ENCODE data around the gene CLCN2. TPM values are rescaled to one million over a fixed set of nuclear protein-coding genes. Genes with fewer than 3 reads are reported as not detected.
A peak's percentile ranks its signal among the peaks of the same experiment; 100 is the strongest.

The CLCN2 gene
- total and polyA plus RNA-seq, 2 of the 4 experiments (the other 2 are of a cell fraction): 2.9 to 5.8 TPM

DNA sequence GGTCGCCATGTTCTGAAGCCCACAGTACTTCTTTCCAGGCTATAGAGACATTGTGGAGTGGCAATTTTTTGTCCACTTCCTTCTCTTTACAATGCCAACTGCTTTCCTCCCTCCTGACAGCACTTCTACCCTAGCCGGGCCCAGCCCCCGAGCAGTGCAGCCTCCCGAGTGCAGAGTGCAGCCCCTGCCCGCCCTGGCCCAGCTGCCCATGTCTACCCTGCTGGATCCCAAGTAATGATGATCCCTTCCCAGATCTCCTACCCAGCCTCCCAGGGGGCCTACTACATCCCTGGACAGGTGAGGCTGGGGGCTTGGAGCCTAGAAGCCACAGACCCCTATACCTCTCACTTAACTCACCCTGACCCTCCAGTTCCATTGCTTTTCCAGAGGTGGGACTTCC is 44.2 kb downstream of the CLCN2 start:
- H3K4ac ChIP-seq (ENCODE audit: low read depth, low read length): no peak overlapping the region
- no peak overlapping the region for H2AFZ ChIP-seq (replicated peaks; ENCODE audit: low read length, poor library complexity)
- ChIA-PET POLR2A (ENCODE audit: unreplicated experiment) (no interaction called here), CTCF (no interaction called here)
- H3K18ac ChIP-seq (ENCODE audit: low read depth, low read length): no peak overlapping the region
- H3K23ac ChIP-seq (ENCODE audit: low read depth, low read length): peak overlapping the region; percentile 44; the same call in 1 of the 2 replicates
- DNase-seq: no peak
- 60% methylated on average over 1 of the region's 5 CpGs; no CpG with 5 or more reads in 1 of the 2 experiments for WGBS, 2 experiments (ENCODE audit: extremely low coverage in 2 of 2, insufficient read length in 1 of 2)
- H3K9me1 ChIP-seq (ENCODE audit: insufficient read depth, low read length): peaks cover 27% of the 10 kb centered on the region
- H2AK9ac ChIP-seq (replicated peaks; ENCODE audit: low read depth, low read length, poor library complexity): peak overlapping the region; percentile 23
- peak overlapping the region; percentile 95 for H3K4me2 ChIP-seq (ENCODE audit: low read depth, low read length)
- H4K8ac ChIP-seq (ENCODE audit: low read depth in 2 of 2, low read length in 2 of 2): no peak overlapping the region
- no peak overlapping the region for H2BK5ac ChIP-seq (ENCODE audit: low read depth, low read length, poor library complexity, severe bottlenecking)
- H4K5ac ChIP-seq (ENCODE audit: low read depth, low read length): no peak overlapping the region
- in situ Hi-C loops (cut with MboI; ENCODE audit: low sequenced_read_pairs) (no loop called here), intact Hi-C loops (cut with micrococcal nuclease) (no loop called here), dilution Hi-C loops (cut with HindIII; ENCODE audit: low sequenced_read_pairs, unreplicated experiment) (no loop called here)
- TF ChIP-seq NFE2L2 (IDR thresholded peaks at IDR 0.05; ENCODE audit: low read depth, low read length) (no peak), RFX5 (IDR thresholded peaks at IDR 0.05; ENCODE audit: low read depth, low read length) (no peak), RAD21 (IDR thresholded peaks at IDR 0.05; ENCODE audit: low read length) (no peak), CTCF (conservative IDR thresholded peaks at IDR 0.05; ENCODE audit: low read depth, low read length) (no peak), FOS (IDR thresholded peaks at IDR 0.05; ENCODE audit: low read depth, low read length) (no peak), RCOR1 (IDR thresholded peaks at IDR 0.05; ENCODE audit: insufficient replicate concordance, low read length) (no peak), SMC3 (IDR thresholded peaks at IDR 0.05; ENCODE audit: low read depth, low read length) (no peak), MAZ (IDR thresholded peaks at IDR 0.05; ENCODE audit: borderline replicate concordance, low read depth, low read length) (no peak), MAFK (IDR thresholded peaks at IDR 0.05; ENCODE audit: low read depth, low read length) (no peak)
- TF ChIP-seq, protein P1, sequence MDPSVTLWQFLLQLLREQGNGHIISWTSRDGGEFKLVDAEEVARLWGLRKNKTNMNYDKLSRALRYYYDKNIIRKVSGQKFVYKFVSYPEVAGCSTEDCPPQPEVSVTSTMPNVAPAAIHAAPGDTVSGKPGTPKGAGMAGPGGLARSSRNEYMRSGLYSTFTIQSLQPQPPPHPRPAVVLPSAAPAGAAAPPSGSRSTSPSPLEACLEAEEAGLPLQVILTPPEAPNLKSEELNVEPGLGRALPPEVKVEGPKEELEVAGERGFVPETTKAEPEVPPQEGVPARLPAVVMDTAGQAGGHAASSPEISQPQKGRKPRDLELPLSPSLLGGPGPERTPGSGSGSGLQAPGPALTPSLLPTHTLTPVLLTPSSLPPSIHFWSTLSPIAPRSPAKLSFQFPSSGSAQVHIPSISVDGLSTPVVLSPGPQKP (IDR thresholded peaks at IDR 0.05; ENCODE audit: borderline replicate concordance, low read depth, low read length): no peak
- TF ChIP-seq, protein P2, sequence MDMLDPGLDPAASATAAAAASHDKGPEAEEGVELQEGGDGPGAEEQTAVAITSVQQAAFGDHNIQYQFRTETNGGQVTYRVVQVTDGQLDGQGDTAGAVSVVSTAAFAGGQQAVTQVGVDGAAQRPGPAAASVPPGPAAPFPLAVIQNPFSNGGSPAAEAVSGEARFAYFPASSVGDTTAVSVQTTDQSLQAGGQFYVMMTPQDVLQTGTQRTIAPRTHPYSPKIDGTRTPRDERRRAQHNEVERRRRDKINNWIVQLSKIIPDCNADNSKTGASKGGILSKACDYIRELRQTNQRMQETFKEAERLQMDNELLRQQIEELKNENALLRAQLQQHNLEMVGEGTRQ (IDR thresholded peaks at IDR 0.05; ENCODE audit: low read depth, low read length): no peak
- H3K9ac ChIP-seq (ENCODE audit: low read depth, low read length): no peak overlapping the region
- no peak for ATAC-seq (ENCODE audit: low read depth)
- no peaks in the 10 kb centered on the region for H3K27me3 ChIP-seq (ENCODE audit: control insufficient read depth, insufficient read depth, low read length)
- H3K56ac ChIP-seq (ENCODE audit: extremely low read depth, insufficient read depth, low read length): no peak overlapping the region
- no peak overlapping the region for H2BK15ac ChIP-seq (ENCODE audit: low read depth, low read length)
- H2BK20ac ChIP-seq (ENCODE audit: low read depth, low read length): no peak overlapping the region
- H3K4me1 ChIP-seq (ENCODE audit: control insufficient read depth, insufficient read depth, low read length): peaks cover 25% of the 10 kb centered on the region
- peaks cover 72% of the 10 kb centered on the region for H4K20me1 ChIP-seq (ENCODE audit: insufficient read depth, low read length)
- H3K79me1 ChIP-seq (ENCODE audit: low read depth in 1 of 2, low read length in 2 of 2): peaks cover 16 to 51% of the 10 kb centered on the region in 2 experiments
- H3K36me3 ChIP-seq (ENCODE audit: control insufficient read depth, insufficient read depth, low read length): peaks cover 40% of the 10 kb centered on the region
- H3K27ac ChIP-seq (ENCODE audit: insufficient read depth, low read length): no peak overlapping the region
- peak overlapping the region; percentile 91; the same call in 1 of the 2 replicates for H3K4me3 ChIP-seq (ENCODE audit: insufficient read depth, low read depth, low read length)
- no peaks in the 10 kb centered on the region for H3K9me3 ChIP-seq (ENCODE audit: control insufficient read depth, insufficient read depth, low read length)
- no peak overlapping the region for H4K91ac ChIP-seq (ENCODE audit: insufficient read depth, low read depth, low read length)
- BruUV-seq (replicated peaks): no TSS peak
- no peak overlapping the region for H2BK120ac ChIP-seq (ENCODE audit: low read depth, low read length)
- peak overlapping the region; percentile 9; the same call in 1 of the 2 replicates for H2AK5ac ChIP-seq (ENCODE audit: low read depth, low read length)
- H3K14ac ChIP-seq (replicated peaks; ENCODE audit: low read depth, low read length): no peak overlapping the region; the same call in 1 of the 2 replicates

All from IMR-90 (cell line).